Left ventricle myocardium inferior (tissue), 1 donor: ENCODE data around the gene RAB43. TPM values are rescaled to one million over a fixed set of nuclear protein-coding genes. Genes with fewer than 3 reads are reported as not detected.

ENCODE experiments used
- DNase-seq: peaks from one replicate; pipeline ENCODE4 v3.0.0-alpha.2; 2020
- H3K27ac ChIP-seq: fragments of 200-600 bp; replicated peaks from 2 replicates; pipeline ENCODE4 v1.8.0; 2021
- H3K27me3 ChIP-seq: fragments of 200-600 bp; 2 replicates; pipeline ENCODE4 v1.8.0; 2021; ENCODE audit warnings: low read depth
- H3K36me3 ChIP-seq: fragments of 200-600 bp; 2 replicates; pipeline ENCODE4 v1.8.0; 2021
- H3K4me1 ChIP-seq: fragments of 200-600 bp; 2 replicates; pipeline ENCODE4 v1.8.0; 2021
- H3K4me3 ChIP-seq: fragments of 200-600 bp; 2 replicates; pipeline ENCODE4 v1.8.0; 2021; ENCODE audit warnings: mild to moderate bottlenecking, moderate library complexity
- H3K9me3 ChIP-seq: fragments of 200-600 bp; replicated peaks from 2 replicates; pipeline ENCODE4 v1.8.0; 2021
- CTCF ChIP-seq: fragments of 200-600 bp; IDR thresholded peaks from 2 replicates; pipeline ENCODE4 v1.8.0; 2021; ENCODE audit warnings: antibody characterized with exemption, mild to moderate bottlenecking, borderline replicate concordance
- intact Hi-C: fragments of 100-400 bp; cut with micrococcal nuclease; formaldehyde crosslinking; loops from one replicate; pipeline ENCODE4 v1.11.0; 2022
- total RNA-seq: library from RNA; stranded (reverse); fragmentation: NEBNext Ultra II Directional; extraction: Animal tissue kit (Norgen Biotek cat#: 25700); gene quantifications from one replicate; pipeline ENCODE4 v1.2.1, GENCODE V29; 2021
- donor health status: DM: no; HTN: yes; CAD: no; lungs with severe emphysema.

Gene RAB43
- total RNA-seq, 1 donor from 2014 or later: 3.3 TPM

DNA sequence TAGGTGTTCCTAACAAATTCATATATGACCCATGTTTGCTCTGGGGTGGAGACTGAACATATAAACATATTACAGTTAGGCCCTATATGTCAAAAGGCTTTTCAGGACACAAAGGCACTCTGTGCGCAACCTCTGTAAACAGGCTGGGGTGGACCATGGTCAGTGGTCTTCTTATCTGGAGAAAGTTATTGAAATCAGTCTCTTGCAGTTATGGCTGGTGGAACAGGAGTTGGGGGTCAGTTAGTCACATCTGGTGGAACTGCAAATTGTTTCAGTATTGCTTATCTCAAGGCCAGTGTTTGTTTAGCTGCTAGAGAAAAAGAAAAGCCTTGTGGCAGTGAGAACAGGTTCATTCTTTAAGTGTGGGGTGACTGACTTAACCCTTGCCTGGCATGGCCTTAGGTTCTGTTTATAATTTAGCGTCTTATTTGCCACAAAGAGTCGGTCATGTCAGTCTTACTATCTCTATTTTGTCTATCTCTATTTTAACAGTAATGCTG, 66.9 kb downstream of the RAB43 start:
- intact Hi-C loops: loop anchor here (5.0 kb wide), 1 partner anchor 193 kb away; the partner anchor contains the start of gene COPG1
- DNase-seq: no peak
- Histone ChIP-seq H3K36me3 (no peaks in the 10 kb centered on the region), H3K4me3 (no peak overlapping the region), H3K4me1 (peaks cover 37% of the 10 kb centered on the region), H3K27me3 (no peaks in the 10 kb centered on the region), H3K9me3 (no peaks in the 10 kb centered on the region), H3K27ac (no peak overlapping the region)
- no peak for TF ChIP-seq CTCF

GRCh38 chr3:129052675-129053074, 68.9 kb downstream of the RAB43 start:
- DNase-seq: peak; percentile 77
- TF ChIP-seq CTCF: no peak
- Histone ChIP-seq H3K36me3 (no peaks in the 10 kb centered on the region), H3K27ac (peak overlapping the region; percentile 88), H3K4me3 (no peak overlapping the region), H3K9me3 (peaks cover 15% of the 10 kb centered on the region), H3K4me1 (peaks cover 29% of the 10 kb centered on the region), H3K27me3 (no peaks in the 10 kb centered on the region)
- intact Hi-C loops: loop anchor here (5.0 kb wide), 1 partner anchor 195 kb away; the partner anchor contains the start of gene COPG1

- H3K27me3 ChIP-seq: no peaks in the 10 kb centered on the region
- H3K4me1 ChIP-seq: peaks cover 29% of the 10 kb centered on the region
- no peak overlapping the region for H3K4me3 ChIP-seq
- no peaks in the 10 kb centered on the region for H3K36me3 ChIP-seq
- no peak for TF ChIP-seq CTCF
- H3K9me3 ChIP-seq: peaks cover 15% of the 10 kb centered on the region
- DNase-seq: peak; percentile 43
- peak overlapping the region; percentile 88 for H3K27ac ChIP-seq
- intact Hi-C loops: loop anchor here (5.0 kb wide), 1 partner anchor 195 kb away; the partner anchor contains the start of gene COPG1
Observed at GRCh38 chr3:129051871-129052340, 69.7 kb downstream of the RAB43 start.

DNA sequence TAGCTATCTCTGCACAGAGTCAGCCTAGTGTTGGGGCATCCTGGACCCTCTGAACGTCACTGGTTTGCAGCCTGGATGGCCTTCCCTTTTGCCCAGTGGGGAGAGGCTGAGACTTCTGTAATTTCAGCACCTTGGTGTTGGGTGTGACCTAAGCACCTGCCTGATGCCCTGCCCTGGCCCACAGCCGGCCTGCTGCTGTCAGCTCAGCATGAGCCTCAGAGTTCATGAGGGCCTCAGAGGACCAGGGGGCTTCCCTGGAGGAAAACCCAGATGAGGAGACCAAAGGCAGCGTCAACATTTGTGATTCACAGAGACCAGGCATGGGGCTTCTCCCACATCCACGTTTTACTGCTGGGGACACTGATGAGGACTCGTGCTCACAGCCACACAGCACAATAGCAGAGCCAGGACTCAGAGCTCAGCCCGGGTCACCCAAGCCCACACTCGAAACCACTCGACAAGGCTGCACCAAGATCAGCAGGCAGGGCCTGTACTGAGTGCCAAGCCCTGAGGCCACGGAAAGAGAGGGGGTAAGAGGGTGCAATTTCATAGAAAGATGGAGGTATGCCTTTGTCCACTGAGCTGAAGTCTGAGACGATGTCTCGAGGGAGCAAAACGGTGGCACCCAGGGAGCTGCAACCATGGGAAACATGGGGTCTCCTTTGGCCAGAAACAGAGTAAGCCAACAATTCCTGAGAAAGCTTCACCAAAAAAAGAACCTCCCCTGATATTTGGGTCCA, 70.9 kb downstream of the RAB43 start:
- H3K27ac ChIP-seq: peak overlapping the region; percentile 88
- intact Hi-C loops: loop anchor here (5.0 kb wide), 1 partner anchor 197 kb away; the partner anchor contains the start of gene COPG1
- peaks cover 35% of the 10 kb centered on the region for H3K4me1 ChIP-seq
- H3K9me3 ChIP-seq: peaks cover 15% of the 10 kb centered on the region
- no peak for DNase-seq
- H3K36me3 ChIP-seq: no peaks in the 10 kb centered on the region
- H3K4me3 ChIP-seq: no peak overlapping the region
- TF ChIP-seq CTCF: no peak
- peaks cover 8% of the 10 kb centered on the region for H3K27me3 ChIP-seq

DNA sequence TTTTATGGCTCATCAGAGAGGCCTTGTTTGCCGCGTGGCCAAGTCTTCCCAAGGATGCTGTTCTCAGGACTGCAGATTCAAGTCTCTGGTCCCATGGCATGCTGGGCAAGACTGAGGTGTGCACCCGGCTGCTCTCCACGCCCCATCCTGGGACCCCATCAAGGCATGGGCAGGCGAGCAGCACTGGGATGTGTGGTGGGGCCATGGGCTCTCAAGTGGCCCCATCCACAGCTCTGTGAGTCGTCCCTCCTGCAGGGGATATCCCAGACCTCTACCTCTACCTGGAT, 74.1 kb downstream of the RAB43 start:
- no peak overlapping the region for H3K4me3 ChIP-seq
- H3K36me3 ChIP-seq: no peaks in the 10 kb centered on the region
- peaks cover 26% of the 10 kb centered on the region for H3K4me1 ChIP-seq
- H3K9me3 ChIP-seq: peaks cover 26% of the 10 kb centered on the region
- peak; percentile 9 for DNase-seq
- H3K27ac ChIP-seq: no peak overlapping the region
- TF ChIP-seq CTCF: no peak
- intact Hi-C loops: no loop called here
- peaks cover 13% of the 10 kb centered on the region for H3K27me3 ChIP-seq
